ENCODE measurements around the gene SH2D2A. TPM values are rescaled to one million over a fixed set of nuclear protein-coding genes. Genes with fewer than 3 reads are reported as not detected.

The SH2D2A gene
- total RNA-seq, 2 experiments from 2014 or later, result 280 to 294 TPM

DNA sequence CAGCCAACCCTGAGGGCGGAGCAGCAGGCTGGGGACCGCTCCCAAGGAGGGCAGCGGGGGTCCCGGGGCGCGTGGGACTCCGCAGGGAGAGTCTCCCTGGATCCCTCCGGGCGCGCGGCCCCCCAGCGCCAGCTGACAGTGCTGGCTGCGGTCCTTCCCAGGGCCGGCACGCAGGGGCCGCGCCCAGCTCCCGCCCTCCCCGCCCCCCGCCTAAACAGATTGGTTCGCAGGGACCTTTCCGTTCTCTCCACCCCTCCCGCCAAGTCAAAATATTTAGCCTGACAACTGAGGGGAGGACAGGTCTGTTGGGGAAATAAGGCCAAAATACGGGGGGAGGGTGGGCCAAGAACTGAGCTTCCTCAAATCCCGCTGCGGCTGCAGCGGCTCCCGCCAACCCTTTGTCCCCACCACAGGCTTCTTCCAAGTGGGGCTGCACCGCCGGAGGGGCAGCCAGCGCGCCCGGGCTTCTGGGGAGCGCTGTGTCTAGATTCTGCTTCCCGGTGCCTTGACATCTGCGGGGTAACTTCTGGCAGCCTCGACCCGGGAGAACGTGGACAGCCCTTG lies 42.4 kb upstream of the SH2D2A start, which contains the start of gene INSRR:
INSRR (minus strand) TSS at position 159 of the 564 bp plus-strand sequence. CDS start 496 bp downstream, outside the sequence.
- intact Hi-C loops (cut with micrococcal nuclease), result no loop called here
- ChIA-PET POLR2A (interaction anchor here (0.7 to 3.9 kb wide), 6 partner anchors 11 to 57 kb away, joined by 3 to 29 read pairs (median 8); partner anchors contain the start of gene SH2D2A), CTCF (interaction anchor here (0.8 to 8.6 kb wide), 29 partner anchors 10 to 215 kb away, joined by 3 to 252 read pairs (median 10); partner anchors contain the start of genes CRABP2, ISG20L2, METTL25B and PEAR1)
- Mint-ChIP-seq H3K36me3 (no peaks in the 10 kb centered on the region), H3K27me3 (peaks cover 44% of the 10 kb centered on the region), H3K4me3 (peak within 1 kb of the TSS; percentile 68), H3K9me3 (no peaks in the 10 kb centered on the region), H3K27ac (no peak within 1 kb of the TSS), H3K4me1 (ENCODE audit: low read depth) (peaks cover 40% of the 10 kb centered on the region)
- DNase-seq, result no peak

DNA sequence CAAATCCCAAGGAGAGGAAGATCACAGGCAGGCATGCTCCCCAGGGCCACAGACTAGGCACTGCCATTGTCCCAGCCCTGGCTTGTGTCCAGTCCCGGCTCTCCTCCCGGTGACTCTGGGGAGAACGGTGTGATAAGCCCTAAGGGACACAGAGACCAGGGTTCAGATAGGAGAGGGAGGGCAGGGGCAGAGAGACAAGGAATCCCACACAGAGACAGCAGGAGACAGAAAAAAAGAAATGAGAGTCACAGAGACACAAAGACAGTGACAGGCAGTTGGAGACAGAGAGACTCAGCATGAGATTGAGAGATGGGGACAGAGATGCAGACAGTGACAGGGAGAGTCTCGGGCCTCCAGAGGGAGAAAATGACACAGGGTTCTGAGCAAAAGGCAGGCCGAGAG lies 41.9 kb upstream of the SH2D2A start:
- Mint-ChIP-seq H3K27ac (no peak overlapping the region), H3K4me3 (no peak overlapping the region), H3K4me1 (ENCODE audit: low read depth) (peaks cover 35% of the 10 kb centered on the region), H3K36me3 (no peaks in the 10 kb centered on the region), H3K27me3 (peaks cover 39% of the 10 kb centered on the region), H3K9me3 (no peaks in the 10 kb centered on the region)
- DNase-seq, result no peak
- intact Hi-C loops (cut with micrococcal nuclease), result no loop called here
- ChIA-PET POLR2A (interaction anchor here (0.7 to 2.6 kb wide), 4 partner anchors 11 to 130 kb away, joined by 3 to 8 read pairs (median 4); partner anchors contain the start of genes ISG20L2 and METTL25B), CTCF (interaction anchor here (0.8 to 8.6 kb wide), 12 partner anchors 9 to 169 kb away, joined by 3 to 252 read pairs (median 11); partner anchors contain the start of genes ISG20L2, METTL25B and SH2D2A)

DNA sequence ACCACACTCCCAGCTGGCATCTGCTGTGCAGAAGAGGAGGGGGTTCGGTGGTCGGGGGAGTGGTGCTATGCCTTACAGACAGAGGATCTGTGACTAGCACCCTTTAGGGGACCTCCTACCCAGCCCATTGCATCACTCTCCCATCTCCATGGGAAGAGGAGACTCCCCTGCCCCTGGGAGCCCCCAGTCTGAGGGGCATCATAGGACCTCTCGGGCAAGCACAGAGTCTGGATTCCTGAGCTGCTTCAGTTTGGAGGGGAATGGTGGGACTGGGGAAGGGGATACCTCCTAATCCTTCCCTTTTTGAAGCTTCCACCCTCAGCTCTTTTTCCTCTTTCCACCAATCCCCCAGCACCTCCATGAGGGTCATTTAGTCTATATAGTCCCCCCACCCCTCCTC lies 40.9 kb upstream of the SH2D2A start:
- H3K4me3 Mint-ChIP-seq, result no peak overlapping the region
- H3K27me3 Mint-ChIP-seq, result peaks cover 31% of the 10 kb centered on the region
- peaks cover 25% of the 10 kb centered on the region for H3K4me1 Mint-ChIP-seq (ENCODE audit: low read depth)
- H3K36me3 Mint-ChIP-seq, result no peaks in the 10 kb centered on the region
- H3K9me3 Mint-ChIP-seq, result no peaks in the 10 kb centered on the region
- ChIA-PET CTCF (interaction anchor here (0.8 to 8.6 kb wide), 10 partner anchors 8 to 168 kb away, joined by 3 to 252 read pairs (median 8); no protein-coding TSS in a partner anchor), POLR2A (interaction anchor here (0.7 to 1.5 kb wide), 4 partner anchors 9 to 49 kb away, joined by 3 to 4 read pairs (median 3); no protein-coding TSS in a partner anchor)
- H3K27ac Mint-ChIP-seq, result no peak overlapping the region
- intact Hi-C loops (cut with micrococcal nuclease), result no loop called here
- no peak for DNase-seq

DNA sequence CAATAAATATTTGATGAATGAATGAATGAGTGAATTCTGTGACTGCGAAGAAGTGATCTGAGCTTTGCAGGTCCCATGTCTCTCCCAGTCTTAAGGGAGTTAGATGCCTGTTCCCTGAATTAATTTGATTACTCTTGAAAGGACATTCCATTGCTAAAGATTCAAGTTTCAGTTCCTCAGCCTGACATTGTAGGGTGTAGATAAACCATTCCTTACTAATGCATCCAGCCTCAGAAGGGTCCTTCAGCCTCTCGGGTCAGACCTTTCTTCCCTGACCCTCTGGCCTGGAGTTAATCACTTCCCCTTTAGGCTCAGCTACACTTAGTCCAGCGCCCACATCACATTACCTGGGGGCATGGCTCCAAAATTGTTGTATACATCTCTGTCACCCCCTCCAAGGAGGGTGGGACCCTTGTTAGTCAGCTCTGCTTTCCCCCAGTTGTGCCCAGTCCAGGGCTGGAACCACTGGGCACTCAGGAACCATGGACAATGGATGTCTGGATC lies 39.7 kb upstream of the SH2D2A start:
- H3K36me3 Mint-ChIP-seq, result no peaks in the 10 kb centered on the region

DNA sequence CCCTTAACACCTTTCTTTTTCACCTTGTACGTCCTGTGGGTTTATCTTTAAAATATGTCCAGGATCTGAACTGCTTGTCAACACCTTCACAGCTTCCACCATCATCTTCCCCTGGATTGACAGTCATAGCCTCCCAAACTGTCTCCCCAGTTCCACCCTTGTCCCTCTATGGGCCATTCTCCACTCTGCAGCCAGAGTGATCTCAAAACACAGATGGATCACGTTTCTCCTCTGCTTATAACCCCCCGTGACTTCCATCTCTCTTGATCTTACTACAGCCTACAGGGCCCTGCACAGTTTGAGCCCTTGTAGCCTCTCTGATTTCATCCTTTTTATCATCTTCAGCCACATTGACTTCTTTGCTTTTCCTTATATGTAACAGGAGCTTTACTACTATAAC lies 38.0 kb upstream of the SH2D2A start:
- Mint-ChIP-seq H3K9me3 (no peaks in the 10 kb centered on the region), H3K27me3 (peaks cover 16% of the 10 kb centered on the region), H3K36me3 (no peaks in the 10 kb centered on the region), H3K4me1 (ENCODE audit: low read depth) (peaks cover 6% of the 10 kb centered on the region), H3K27ac (no peak overlapping the region), H3K4me3 (no peak overlapping the region)
- POLR2A ChIA-PET, result no interaction called here
- intact Hi-C loops (cut with micrococcal nuclease), result no loop called here
- no peak for DNase-seq
- CTCF ChIA-PET, result interaction anchor here (0.6 to 2.5 kb wide), 5 partner anchors 37 to 128 kb away, joined by 3 to 8 read pairs (median 3); no protein-coding TSS in a partner anchor

More for the DNA sequence above, 39.7 kb upstream of the SH2D2A start:
- CTCF ChIA-PET, result interaction anchor here (0.8 to 8.6 kb wide), 7 partner anchors 9 to 167 kb away, joined by 3 to 252 read pairs (median 12); no protein-coding TSS in a partner anchor
- Mint-ChIP-seq H3K27me3 (peaks cover 21% of the 10 kb centered on the region), H3K9me3 (no peaks in the 10 kb centered on the region), H3K27ac (no peak overlapping the region), H3K4me3 (no peak overlapping the region), H3K4me1 (ENCODE audit: low read depth) (peaks cover 16% of the 10 kb centered on the region)
- DNase-seq, result no peak
- POLR2A ChIA-PET, result interaction anchor here (1.1 kb wide), 1 partner anchor 55 kb away, joined by 4 read pairs; no protein-coding TSS in a partner anchor
- intact Hi-C loops (cut with micrococcal nuclease), result no loop called here

DNA sequence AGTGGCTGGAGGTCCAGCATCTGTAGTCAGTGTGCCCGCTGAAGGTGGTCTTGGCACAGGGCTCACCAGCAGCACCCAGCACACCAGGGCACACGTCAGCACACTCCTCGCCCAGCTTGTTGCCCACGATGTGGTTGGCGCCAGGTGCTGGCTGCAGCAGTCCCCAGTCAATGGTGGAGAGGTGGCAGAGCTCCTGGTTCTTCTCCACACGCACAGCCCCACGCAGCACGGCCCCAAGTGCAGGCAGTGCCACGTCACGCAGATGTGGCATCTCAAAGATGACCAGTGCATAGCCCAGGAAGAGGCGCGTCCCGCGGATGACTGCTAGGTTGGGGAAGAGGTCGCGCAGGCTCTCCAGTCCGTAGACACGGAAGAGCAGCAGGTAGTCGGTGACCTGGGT lies 37.1 kb upstream of the SH2D2A start:
- intact Hi-C loops (cut with micrococcal nuclease), result no loop called here
- no peaks in the 10 kb centered on the region for H3K9me3 Mint-ChIP-seq
- peaks cover 5% of the 10 kb centered on the region for H3K4me1 Mint-ChIP-seq (ENCODE audit: low read depth)
- H3K27me3 Mint-ChIP-seq, result peaks cover 16% of the 10 kb centered on the region
- no peak overlapping the region for H3K4me3 Mint-ChIP-seq
- no peak overlapping the region for H3K27ac Mint-ChIP-seq
- POLR2A ChIA-PET, result interaction anchor here (0.6 kb wide), 1 partner anchor 56 kb away, joined by 4 read pairs; no protein-coding TSS in a partner anchor
- no peaks in the 10 kb centered on the region for H3K36me3 Mint-ChIP-seq
- CTCF ChIA-PET, result interaction anchor here (0.6 to 2.5 kb wide), 5 partner anchors 15 to 128 kb away, joined by 3 to 12 read pairs (median 6); no protein-coding TSS in a partner anchor
- DNase-seq, result no peak

DNA sequence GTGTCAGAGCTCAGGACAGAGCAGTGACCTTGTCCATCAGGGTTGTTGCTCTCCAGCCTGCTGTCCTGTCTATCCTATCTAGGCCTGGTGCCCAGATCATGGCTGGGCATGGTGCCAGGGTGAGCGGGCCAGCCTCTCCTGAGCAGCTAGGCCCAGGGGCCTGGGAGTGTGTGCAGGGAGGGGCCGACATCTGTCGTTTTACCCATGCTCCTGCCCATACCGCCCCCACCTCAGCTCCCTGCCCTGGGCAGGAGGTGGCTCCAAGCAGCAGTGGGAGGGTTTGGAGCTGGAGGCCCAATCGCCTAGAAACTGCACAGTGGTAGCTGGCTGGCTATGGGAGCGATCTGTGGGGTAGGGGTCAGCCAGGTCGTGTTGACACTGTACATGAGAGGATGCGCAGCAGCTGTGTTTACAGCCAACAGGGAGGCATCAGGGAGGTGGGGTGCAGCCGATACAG lies 35.8 kb upstream of the SH2D2A start:
- Mint-ChIP-seq H3K4me3 (no peak overlapping the region), H3K27me3 (peaks cover 11% of the 10 kb centered on the region), H3K4me1 (ENCODE audit: low read depth) (peaks cover 9% of the 10 kb centered on the region), H3K36me3 (no peaks in the 10 kb centered on the region), H3K9me3 (no peaks in the 10 kb centered on the region), H3K27ac (no peak overlapping the region)
- DNase-seq, result no peak
- ChIA-PET CTCF (interaction anchor here (0.7 to 2.5 kb wide), 3 partner anchors 9 to 39 kb away, joined by 3 to 12 read pairs (median 8); partner anchors contain the start of gene NTRK1), POLR2A (no interaction called here)
- intact Hi-C loops (cut with micrococcal nuclease), result no loop called here

DNA sequence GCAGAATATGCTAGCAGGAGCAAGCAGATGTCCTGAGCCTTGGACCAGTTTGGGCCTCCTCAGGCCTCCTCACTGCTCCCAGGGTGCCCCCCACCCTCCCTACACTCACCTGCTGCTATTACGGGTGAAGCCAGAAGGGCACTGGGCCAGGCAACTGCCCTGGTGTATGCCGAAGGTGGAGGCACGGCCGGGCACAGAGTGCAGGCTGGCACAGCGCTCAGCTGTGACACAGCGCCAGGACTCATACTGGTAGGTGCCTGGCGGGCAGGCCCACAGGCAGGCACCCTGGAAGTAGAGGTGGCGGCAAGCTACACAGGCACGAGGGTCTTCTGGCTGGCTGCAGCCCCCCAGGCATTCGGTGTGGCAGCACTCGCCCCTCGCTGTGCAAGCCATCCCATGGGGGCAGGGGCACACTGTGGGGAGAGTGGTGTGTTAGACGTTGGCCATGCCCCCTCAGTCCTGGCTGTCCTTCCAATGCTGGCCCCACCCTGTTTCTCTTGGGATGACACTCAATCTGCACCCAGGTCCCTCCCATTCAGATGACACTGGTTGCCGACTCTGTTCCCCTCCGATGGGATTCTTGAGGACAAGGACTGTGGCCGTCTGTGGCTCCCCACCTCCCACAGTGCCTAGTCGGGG lies 35.2 kb upstream of the SH2D2A start:
- CTCF ChIA-PET, result interaction anchor here (0.7 to 1.8 kb wide), 2 partner anchors 9 to 13 kb away, joined by 3 to 12 read pairs; partner anchors contain the start of gene NTRK1
- POLR2A ChIA-PET, result no interaction called here

DNA sequence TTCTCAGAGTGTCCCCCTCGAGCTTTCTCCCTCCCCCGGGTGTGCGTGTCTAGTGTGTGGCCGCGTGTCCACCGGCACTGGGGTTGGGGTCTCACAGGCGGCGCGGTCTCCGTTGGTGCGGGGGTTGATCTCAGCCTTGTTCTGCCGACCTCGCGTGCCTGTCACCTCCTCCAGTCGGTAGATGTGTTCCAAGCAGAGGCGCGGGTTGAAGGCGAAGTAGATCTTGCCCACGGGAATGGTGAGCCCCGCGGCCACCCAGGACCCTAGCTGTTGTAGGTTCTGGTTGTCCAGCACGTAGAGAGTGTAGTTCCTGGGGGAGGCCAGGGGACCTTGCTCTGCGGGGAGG lies 32.5 kb upstream of the SH2D2A start:
- no peak for DNase-seq
- H3K27me3 Mint-ChIP-seq, result peaks cover 28% of the 10 kb centered on the region
- no peaks in the 10 kb centered on the region for H3K36me3 Mint-ChIP-seq
- H3K4me1 Mint-ChIP-seq (ENCODE audit: low read depth), result peaks cover 17% of the 10 kb centered on the region
- no peak overlapping the region for H3K27ac Mint-ChIP-seq
- no peaks in the 10 kb centered on the region for H3K9me3 Mint-ChIP-seq
- CTCF ChIA-PET, result interaction anchor here (0.8 to 5.0 kb wide), 5 partner anchors 9 to 123 kb away, joined by 4 to 47 read pairs (median 10); partner anchors contain the start of gene NTRK1
- intact Hi-C loops (cut with micrococcal nuclease), result no loop called here
- H3K4me3 Mint-ChIP-seq, result peak overlapping the region; percentile 8
- POLR2A ChIA-PET, result interaction anchor here (0.5 to 2.4 kb wide), 3 partner anchors 9 to 78 kb away, joined by 3 to 9 read pairs (median 3); no protein-coding TSS in a partner anchor

More for the DNA sequence above, 35.2 kb upstream of the SH2D2A start:
- Mint-ChIP-seq H3K9me3 (no peaks in the 10 kb centered on the region), H3K36me3 (no peaks in the 10 kb centered on the region), H3K4me3 (no peak overlapping the region), H3K4me1 (ENCODE audit: low read depth) (peaks cover 9% of the 10 kb centered on the region), H3K27me3 (peaks cover 11% of the 10 kb centered on the region), H3K27ac (no peak overlapping the region)
- DNase-seq, result no peak
- intact Hi-C loops (cut with micrococcal nuclease), result no loop called here

DNA sequence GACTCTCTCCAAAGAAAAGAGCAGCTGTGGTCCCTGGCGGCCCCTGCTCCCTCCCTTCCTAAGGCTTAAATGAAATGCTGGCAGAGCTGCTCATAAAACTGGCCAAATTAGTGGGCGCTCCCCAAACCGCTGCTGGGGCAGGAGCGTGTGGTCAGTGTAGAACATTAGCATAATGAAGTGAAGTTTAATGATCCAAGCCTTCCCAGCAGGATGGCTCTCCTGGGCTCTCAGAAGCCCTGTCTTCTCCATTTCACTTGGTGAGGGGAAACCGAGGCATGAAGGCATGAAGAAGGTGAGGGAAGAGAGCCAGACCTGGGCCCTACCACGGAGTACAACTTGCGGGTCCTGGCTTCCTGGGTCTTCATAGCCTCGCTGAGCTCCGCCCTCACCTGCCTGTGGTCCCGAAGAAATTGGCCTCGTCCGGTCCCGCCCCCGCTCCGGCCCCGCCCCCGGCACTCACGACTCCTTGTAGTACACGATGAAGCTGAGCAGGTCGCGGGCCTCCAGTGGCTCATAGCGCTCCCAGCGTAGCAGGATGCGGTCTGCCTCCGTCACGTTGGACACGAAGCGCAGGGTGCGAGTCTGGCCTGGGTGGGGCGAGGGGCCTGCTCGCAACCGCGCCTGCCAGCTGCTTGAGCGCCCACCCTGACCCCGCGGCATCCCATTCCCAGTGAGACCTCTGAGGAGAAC lies 32.0 kb upstream of the SH2D2A start:
- peaks cover 33% of the 10 kb centered on the region for H3K27me3 Mint-ChIP-seq
- ChIA-PET CTCF (interaction anchor here (0.8 to 5.0 kb wide), 7 partner anchors 9 to 122 kb away, joined by 3 to 47 read pairs (median 9); partner anchors contain the start of gene NTRK1), POLR2A (interaction anchor here (0.5 to 2.4 kb wide), 4 partner anchors 9 to 77 kb away, joined by 3 to 9 read pairs (median 3); no protein-coding TSS in a partner anchor)
- peaks cover 20% of the 10 kb centered on the region for H3K4me1 Mint-ChIP-seq (ENCODE audit: low read depth)
- peak overlapping the region; percentile 8 for H3K4me3 Mint-ChIP-seq
- no peak overlapping the region for H3K27ac Mint-ChIP-seq
- no peaks in the 10 kb centered on the region for H3K9me3 Mint-ChIP-seq
- peak; percentile 86 for DNase-seq
- intact Hi-C loops (cut with micrococcal nuclease), result no loop called here
- no peaks in the 10 kb centered on the region for H3K36me3 Mint-ChIP-seq

Data from activated CD4-positive, alpha-beta memory T cell treated with anti-CD3 and anti-CD28 coated beads for 36 hours (primary cell).